ENCODE measurements around the gene ADCK1. TPM values are rescaled to one million over a fixed set of nuclear protein-coding genes. Genes with fewer than 3 reads are reported as not detected.

ADCK1 gene
- total and polyA plus RNA-seq, 9 of the 15 experiments (the other 6 are each of a cell fraction or from before 2014, with no cell fraction given) = 2.8 to 8.9 (median 4.3) TPM

GRCh38 chr14:77885367-77885766 is 85.5 kb downstream of the ADCK1 start:
- intact Hi-C loops (cut with micrococcal nuclease) = no loop called here
- BruUV-seq (replicated peaks) = no TSS peak
- Histone ChIP-seq H3K4me3 (no peak overlapping the region), H3K79me2 (ENCODE audit: control insufficient read depth, insufficient read depth, low read length) (no peaks in the 10 kb centered on the region), H3K27ac (ENCODE audit: extremely low read depth, low read depth, low read length) (no peak overlapping the region; the same call in 2 of the 3 replicates), H3K9ac (ENCODE audit: insufficient read depth in 1 of 2, low read depth in 2 of 2, low read length in 2 of 2) (no peak overlapping the region), H3K36me3 (ENCODE audit: control insufficient read depth, insufficient read depth, low read length) (peaks cover 6% of the 10 kb centered on the region; the same call in 1 of the 3 replicates), H3K4me2 (ENCODE audit: insufficient read depth, low read length) (no peak overlapping the region), H3K9me3 (replicated peaks; ENCODE audit: control insufficient read depth, insufficient read depth, low read depth, low read length) (peaks cover under 1% of the 10 kb centered on the region; the same call in 1 of the 2 replicates), H3K9me1 (ENCODE audit: control insufficient read depth, insufficient read depth, low read length) (no peaks in the 10 kb centered on the region), H2AFZ (ENCODE audit: low read depth, low read length) (no peak overlapping the region), H4K20me1 (replicated peaks; ENCODE audit: control insufficient read depth, insufficient read depth, low read length) (no peaks in the 10 kb centered on the region), H3K4me1 (replicated peaks in 1 of 2; ENCODE audit: control insufficient read depth in 2 of 2, insufficient read depth in 2 of 2, low read length in 2 of 2) (peaks cover 19 to 25% of the 10 kb centered on the region in 2 experiments; a peak in 3 of 5 replicates), H3K27me3 (ENCODE audit: control insufficient read depth in 2 of 2, insufficient read depth in 2 of 2, low read length in 2 of 2) (no peaks in the 10 kb centered on the region)
- 35% methylated on average over 3 of the region's 3 CpGs for WGBS (ENCODE audit: insufficient coverage, low coverage, missing lambda C conversion rate)
- in situ Hi-C loops (cut with MboI) = no loop called here
- DNase-seq (ENCODE audit: extremely low read depth in 1 of 4, low spot score in 3 of 4) = peak in 3 of 4 experiments; percentile 22 to 78 (median 65)
- peak; percentile 85 for ATAC-seq
- POLR2A ChIA-PET = interaction anchor here (0.6 kb wide), 1 partner anchor 71 kb away, joined by 3 read pairs; no protein-coding TSS in a partner anchor
- CTCF ChIA-PET (ENCODE audit: low intra/inter-chr PET ratio) = no interaction called here
- peak; percentile 80 for FAIRE-seq
- peak; percentile 82 for TF ChIP-seq USF2 (CRISPR knock-in tag; IDR thresholded peaks at IDR 0.05)
- TF ChIP-seq GTF2F1 (IDR thresholded peaks at IDR 0.05; ENCODE audit: low read depth, low read length) = no peak
- 0 out of 2 replicates have a peak, but pooled peaks have one; percentile 21 for TF ChIP-seq HDAC2 (IDR thresholded peaks at IDR 0.05)
- no peak for TF ChIP-seq GATAD2A (IDR thresholded peaks at IDR 0.05)
- TF ChIP-seq USF1 (CRISPR knock-in tag; IDR thresholded peaks at IDR 0.05) = peak; percentile 80
- 0 out of 2 replicates have a peak, but pooled peaks have one; percentile 7 for TF ChIP-seq MTA2 (IDR thresholded peaks at IDR 0.05; ENCODE audit: low read depth)
- TF ChIP-seq PHB (CRISPR knock-in tag; IDR thresholded peaks at IDR 0.05) = no peak
- no peak for TF ChIP-seq PHF21A (IDR thresholded peaks at IDR 0.05; ENCODE audit: borderline replicate concordance, low read depth)
- peak; percentile 92 for TF ChIP-seq CTBP1 (IDR thresholded peaks at IDR 0.05; ENCODE audit: borderline replicate concordance)
- peak; percentile 19; the same call in 1 of the 2 replicates for TF ChIP-seq SMARCE1 (IDR thresholded peaks at IDR 0.05)
- 0 out of 2 replicates have a peak, but pooled peaks have one; percentile 41 for TF ChIP-seq ZNF740 (CRISPR knock-in tag; IDR thresholded peaks at IDR 0.05)
- peak in 1 of 2 experiments; percentile 26; a peak in 1 of 4 replicates for TF ChIP-seq ZNF740 (tag; IDR thresholded peaks at IDR 0.05)
- TF ChIP-seq REST (IDR thresholded peaks at IDR 0.05; ENCODE audit: borderline replicate concordance) = peak; percentile 44; the same call in 1 of the 2 replicates
- TF ChIP-seq REST (CRISPR knock-in tag; IDR thresholded peaks at IDR 0.05; ENCODE audit: low read depth) = no peak

Data from K562 (cell line).